GM21737 (cell line): ENCODE results near the gene TRPM8.
"Not testable (repeated sequence)": the region's sequence is repeated elsewhere in the genome, so short reads cannot be mapped to it uniquely, and the experiment has no call there.

Experiments used
- ATAC-seq: cut with Tn5 transposase; IDR thresholded peaks from one replicate; pipeline ENCODE4 v1.9.1; 2021; ENCODE audit warnings: mild to moderate bottlenecking, moderate library complexity; ENCODE audit not compliant: unreplicated experiment

TRPM8 gene

DNA sequence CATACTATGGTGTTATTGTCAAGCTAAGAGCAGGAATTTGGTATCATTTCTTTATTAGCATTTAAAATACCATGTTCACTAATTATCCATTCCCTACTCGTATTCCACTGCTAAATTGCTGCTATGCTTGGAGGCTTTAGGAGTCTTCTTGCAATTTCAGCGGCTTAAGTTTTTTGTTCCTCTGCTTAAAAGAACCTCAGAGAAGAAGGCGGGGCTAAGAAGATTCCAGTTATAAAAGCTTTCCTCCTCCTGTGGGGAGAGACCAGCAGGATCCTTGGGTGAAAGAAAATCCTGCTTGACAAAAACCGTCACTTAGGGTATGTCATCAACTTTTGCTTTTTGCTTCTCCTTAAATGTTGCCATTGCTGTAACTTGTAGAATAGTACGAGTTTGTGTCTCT is at the start of gene TRPM8:
Gene TRPM8 (plus strand): TSS at position 258 of the 400 bp plus-strand sequence. CDS start 9,165 bp downstream, outside the sequence.
- ATAC-seq = no peak

GRCh38 chr2:233867993-233868532 is 49.1 kb upstream of the TRPM8 start, which contains the start of gene MSL3B:
MSL3B (minus strand) TSS chr2:233868386.
- no peak for ATAC-seq

- no peak for ATAC-seq
Observed at GRCh38 chr2:233871432-233871831, 45.7 kb upstream of the TRPM8 start.

- ATAC-seq = not testable (repeated sequence)
Observed at GRCh38 chr2:233872125-233872524, 45.0 kb upstream of the TRPM8 start.

DNA sequence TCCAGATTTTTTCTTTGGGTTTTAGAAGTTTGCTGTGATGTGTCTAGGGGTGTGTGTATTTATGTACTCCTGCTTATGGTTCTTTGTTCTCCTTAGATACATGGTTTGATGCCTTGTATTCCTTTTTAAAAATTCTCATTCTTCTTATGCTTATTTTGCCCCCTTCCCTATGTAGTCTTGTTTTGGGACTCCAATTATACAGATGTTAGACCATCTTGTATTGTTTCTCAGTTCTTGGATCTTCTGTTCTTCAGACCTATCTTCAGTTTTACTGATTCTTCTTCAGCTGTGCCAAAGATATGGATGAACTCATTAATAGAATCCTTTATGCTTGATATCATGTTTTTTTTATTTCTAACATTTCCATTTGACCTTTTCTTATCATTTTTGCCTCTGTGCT is 34.8 kb upstream of the TRPM8 start:
- no peak for ATAC-seq

GRCh38 chr2:233892793-233893192 is 24.4 kb upstream of the TRPM8 start:
- ATAC-seq = no peak

DNA sequence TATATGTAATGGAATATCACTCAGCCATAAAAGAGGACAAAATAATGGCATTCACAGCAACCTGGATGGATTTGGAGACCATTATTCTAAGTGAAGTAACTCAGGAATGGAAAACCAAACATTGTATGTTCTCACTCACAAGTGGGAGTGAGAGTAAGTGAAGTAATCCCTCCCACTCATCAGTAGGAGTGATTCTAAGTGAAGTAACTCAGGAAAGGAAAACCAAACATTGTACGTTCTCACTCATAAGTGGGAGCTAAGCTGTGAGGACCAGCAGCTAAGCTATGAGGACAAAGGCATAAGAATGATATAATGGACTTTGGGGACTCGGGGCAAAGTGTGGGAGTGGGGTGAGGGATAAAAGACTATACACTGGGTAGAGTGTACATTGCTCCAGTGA is 20.9 kb upstream of the TRPM8 start:
- ATAC-seq = not testable (repeated sequence)

- no peak for ATAC-seq
Observed at GRCh38 chr2:233901367-233901766, 15.8 kb upstream of the TRPM8 start.

DNA sequence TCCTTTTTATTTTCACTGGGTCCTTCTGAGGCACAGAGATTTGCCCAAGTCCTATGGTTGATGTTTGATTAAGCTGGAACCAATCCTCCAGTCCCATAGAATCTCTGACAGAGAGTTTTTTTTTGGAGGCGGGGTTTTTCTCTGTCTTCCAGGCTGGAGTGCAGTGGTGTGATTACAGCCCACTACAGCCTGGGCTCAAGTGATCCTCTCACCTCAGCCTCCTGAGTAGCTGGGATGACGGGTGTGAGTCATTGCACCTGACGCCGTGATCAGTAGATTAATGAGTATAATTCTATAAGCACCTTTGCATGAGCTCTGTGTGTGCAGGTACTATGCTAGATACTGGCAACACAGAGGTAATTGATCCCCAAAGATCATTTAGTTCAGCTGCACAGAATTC is 15.3 kb upstream of the TRPM8 start:
- ATAC-seq = no peak

DNA sequence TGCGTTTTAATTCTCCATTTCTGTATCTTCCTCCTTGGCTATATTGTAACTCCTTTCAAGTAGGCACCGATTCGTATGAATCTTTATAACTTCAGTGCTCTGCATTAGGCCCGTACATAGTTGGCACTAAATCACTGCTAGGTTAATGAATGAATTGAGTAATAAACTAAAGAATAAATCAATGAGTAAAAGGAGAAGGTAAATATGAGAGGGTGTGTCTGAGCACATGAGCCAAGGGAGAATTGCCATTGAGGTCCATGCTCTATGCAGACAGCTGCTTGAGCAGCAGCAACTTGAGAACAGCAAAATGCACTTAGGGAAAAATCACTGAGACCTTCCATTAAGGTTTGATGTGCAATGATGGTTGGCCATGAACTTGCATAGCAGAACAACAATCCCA is 11.2 kb upstream of the TRPM8 start:
- ATAC-seq = no peak

GRCh38 chr2:233907627-233908026 is 9.5 kb upstream of the TRPM8 start:
- no peak for ATAC-seq

GRCh38 chr2:233912691-233913423 is 4.3 kb upstream of the TRPM8 start:
- no peak for ATAC-seq

DNA sequence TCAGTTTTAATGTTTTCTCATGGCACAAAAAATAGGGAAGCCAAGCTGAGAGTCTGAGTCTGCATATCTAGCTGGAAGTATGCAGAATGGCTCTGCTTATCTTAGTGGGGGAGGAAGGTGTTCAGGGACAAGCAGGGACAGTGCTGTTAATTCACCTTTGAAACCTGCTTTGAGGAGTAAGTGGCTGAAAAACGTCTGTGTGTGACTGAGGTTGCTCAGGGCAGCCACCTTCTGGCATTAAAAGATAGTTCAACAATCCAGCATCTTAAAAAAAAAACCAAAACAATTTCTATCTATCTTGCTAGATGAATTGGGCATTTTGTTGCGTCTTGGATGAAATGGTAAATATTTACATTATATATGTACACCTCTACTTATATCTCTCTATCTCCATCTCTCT is 2.0 kb upstream of the TRPM8 start:
- ATAC-seq = no peak

DNA sequence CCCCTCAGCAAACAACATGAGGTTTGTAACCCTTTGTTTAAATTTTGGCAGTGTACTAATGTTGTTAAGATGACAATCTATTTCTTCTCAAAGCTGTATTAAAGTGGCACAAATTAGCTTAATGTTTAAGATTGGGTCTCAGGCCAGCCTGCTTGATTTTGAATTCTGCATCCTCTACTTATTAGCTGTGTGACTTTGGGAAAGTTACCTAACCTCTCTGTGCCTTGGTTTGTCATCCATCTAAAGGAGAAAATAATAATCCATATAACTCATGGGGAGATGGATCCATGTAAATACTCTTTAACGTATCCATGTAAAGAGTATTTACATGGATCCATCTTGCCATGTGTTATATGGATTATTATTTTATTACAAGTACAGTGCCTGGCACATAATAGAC is 2.1 kb downstream of the TRPM8 start:
- no peak for ATAC-seq

- no peak for ATAC-seq
Observed at GRCh38 chr2:233919938-233920337, 2.8 kb downstream of the TRPM8 start.

DNA sequence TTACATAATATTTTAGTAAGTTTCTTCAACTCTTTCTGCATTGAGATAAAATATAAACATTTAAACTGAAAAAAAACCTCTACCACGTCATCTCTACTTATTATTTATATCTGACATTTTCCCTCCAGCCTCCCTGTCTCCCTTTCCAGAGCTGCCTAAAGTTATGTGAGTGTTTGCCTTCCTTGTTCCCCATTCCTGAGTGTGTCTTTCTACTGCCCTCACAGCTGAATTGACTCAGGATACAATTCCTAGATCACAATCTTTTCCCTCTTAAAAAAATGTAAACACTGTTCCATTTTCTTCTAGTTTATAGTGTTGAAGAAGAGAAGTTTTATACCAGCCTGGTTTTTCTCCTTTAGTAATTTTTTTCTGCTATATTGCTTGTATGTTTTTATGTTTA is 5.3 kb downstream of the TRPM8 start:
- ATAC-seq = no peak

DNA sequence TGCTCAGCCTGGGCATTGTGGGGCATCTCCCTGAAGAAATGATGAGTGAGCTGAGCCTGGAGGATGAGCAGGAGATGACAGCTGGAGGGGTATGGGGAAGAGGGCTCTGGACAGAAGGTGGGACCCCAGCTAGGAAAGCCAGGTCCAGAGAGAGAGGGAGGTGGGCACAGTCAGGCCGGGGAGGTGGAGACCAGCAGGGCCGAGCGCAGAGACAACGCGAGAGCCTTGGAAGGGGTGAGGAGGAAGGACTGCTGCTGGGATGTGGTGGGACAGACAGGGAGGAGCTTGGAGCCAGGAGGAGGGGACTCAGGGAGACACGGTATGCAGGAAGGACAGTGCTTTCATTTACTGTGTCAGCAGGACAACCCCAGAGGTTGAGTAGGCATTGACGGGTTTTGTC is 8.2 kb downstream of the TRPM8 start:
- ATAC-seq = no peak

DNA sequence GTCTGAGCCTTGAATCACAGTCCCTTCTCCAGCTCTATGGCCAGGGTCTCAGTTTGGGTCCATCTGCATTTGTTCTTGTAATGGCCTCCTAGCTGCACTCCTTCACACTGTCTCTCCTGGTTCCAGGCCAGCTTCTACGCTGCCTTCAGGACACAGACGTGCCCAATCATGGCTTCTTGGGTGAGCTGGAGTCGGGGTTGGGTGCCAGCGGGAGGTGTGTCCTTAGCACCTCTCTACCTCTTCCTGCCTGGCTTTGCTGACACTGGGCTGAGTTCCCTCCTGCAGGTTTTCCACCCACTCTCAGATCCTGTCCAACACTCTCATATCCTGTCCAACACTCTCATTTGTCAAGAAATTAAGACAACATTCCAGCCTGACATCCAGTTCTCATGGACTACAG is 9.6 kb downstream of the TRPM8 start:
- ATAC-seq = no peak

GRCh38 chr2:233928594-233929351 is 11.6 kb downstream of the TRPM8 start:
- no peak for ATAC-seq

DNA sequence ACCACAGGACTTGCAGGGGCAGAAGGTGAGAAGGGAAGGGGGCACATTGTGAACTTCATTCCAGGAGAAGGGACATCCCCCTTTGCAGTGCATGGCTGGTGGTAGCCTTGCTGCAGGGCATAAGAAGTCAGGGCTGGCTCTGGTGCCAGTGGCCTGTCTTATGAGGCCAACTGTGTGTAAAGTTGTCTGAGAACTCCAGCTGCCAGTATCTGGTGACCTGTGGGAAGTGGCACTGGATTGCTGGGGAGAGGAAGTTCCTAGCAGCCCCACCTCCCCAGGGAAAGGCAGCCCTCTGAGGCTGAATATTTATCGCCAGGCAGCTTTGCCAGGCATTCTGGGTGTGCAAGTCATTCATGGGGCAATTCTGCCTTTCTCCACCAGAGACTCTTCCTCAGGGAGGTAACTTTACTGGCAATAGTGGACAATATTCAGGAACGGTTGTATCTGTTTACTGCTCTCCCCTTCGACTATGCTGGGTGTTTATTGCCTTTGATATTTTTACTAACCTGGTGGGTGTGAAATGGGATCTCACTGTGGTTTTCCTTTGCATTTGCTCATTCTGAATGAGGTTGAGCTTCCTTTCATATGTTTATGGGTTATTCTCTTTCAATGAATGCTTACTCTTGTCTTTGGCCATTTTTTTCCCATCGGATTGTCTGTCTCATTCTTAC is 12.3 kb downstream of the TRPM8 start:
- no peak for ATAC-seq

DNA sequence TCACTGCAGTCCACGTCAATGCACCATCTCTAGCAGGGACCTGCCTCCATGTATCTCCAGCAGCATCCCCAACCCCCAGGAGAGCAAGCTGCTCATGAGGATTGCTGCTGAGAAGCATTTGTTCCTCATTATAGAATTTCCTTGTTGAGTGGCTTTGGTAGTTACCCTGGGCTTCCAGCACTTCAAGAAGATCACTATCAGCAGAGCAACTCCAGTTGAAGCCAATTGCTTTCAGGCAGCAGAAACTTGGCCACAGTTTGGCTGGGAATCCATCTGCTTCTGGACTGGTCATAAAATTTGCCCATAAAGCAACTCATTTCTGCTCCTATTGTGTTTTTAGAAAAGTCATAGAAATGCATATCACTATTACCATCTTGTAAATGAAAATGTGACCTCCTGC is 17.4 kb downstream of the TRPM8 start:
- ATAC-seq = no peak

- no peak for ATAC-seq
Observed at GRCh38 chr2:233935426-233935825, 18.3 kb downstream of the TRPM8 start.
